K562 (cell line): ENCODE measurements around the gene HMCES. TPM values are rescaled to one million over a fixed set of nuclear protein-coding genes. Genes with fewer than 3 reads are reported as not detected.

ENCODE experiments used
- ATAC-seq: fragments of 200-7000 bp; cut with Tn5 transposase; 3 replicates; pipeline ENCODE4 v1.9.1; 2020; ENCODE audit warnings: moderate library complexity
- BruUV-seq: library from RNA; stranded (reverse); fragments of 400-500 nt; replicated peaks from 2 replicates; lab custom pipeline; 2021; lab: Mats Ljungman, UMichigan
- CTCF ChIA-PET: fragments of 300-600 bp; formaldehyde crosslinking; extraction: SDS; loops from one replicate; lab custom pipeline; 2021; ENCODE audit warnings: low intra/inter-chr PET ratio; lab: Yijun Ruan, JAX
- POLR2A ChIA-PET: fragments of 300-600, 350-650 bp; sonication (Branson Sonifier 250); formaldehyde crosslinking; extraction: SDS; loops from one replicate; lab custom pipeline; 2021; ENCODE audit warnings: antibody characterized with exemption, inconsistent platforms; lab: Yijun Ruan, JAX
- DNase-seq, 4 experiments: peaks; one replicate each; pipeline versions ENCODE4 v3.0.0 to v3.0.0-alpha.2; 2011 to 2018; ENCODE audit warnings: low spot score in 3 of 4, mixed read lengths in 3 of 4; ENCODE audit errors: extremely low read depth in 1 of 4
- FAIRE-seq: peaks from 2 replicates; lab custom pipeline; 2011; peaks lifted over from hg19 to GRCh38; lab: Jason Lieb, UNC
- H2AFZ ChIP-seq: 2 replicates; pipeline ENCODE4 v1.6.0; 2011; ENCODE audit warnings: low read depth, low read length, control low read depth, inconsistent platforms
- H3K27ac ChIP-seq: fragments of 200-600 bp; 3 replicates; pipeline ENCODE4 v1.8.0; 2011; ENCODE audit warnings: low read depth, mild to moderate bottlenecking, control low read depth, inconsistent platforms, low read length, moderate library complexity, mixed read lengths; ENCODE audit errors: extremely low read depth
- H3K27me3 ChIP-seq, 2 experiments: fragments of 300-600 bp in 1 of 2; 2 replicates in 1 of 2; 3 replicates in 1 of 2; pipeline versions ENCODE4 v1.6.0 to v1.8.0; 2011; ENCODE audit warnings: inconsistent platforms in 2 of 2, low read length in 2 of 2, mild to moderate bottlenecking in 1 of 2, mixed read lengths in 1 of 2, moderate library complexity in 1 of 2; ENCODE audit not compliant: control insufficient read depth in 2 of 2, insufficient read depth in 2 of 2
- H3K36me3 ChIP-seq: fragments of 300-600 bp; 3 replicates; pipeline ENCODE4 v1.8.0; 2011; ENCODE audit warnings: mild to moderate bottlenecking, low read length, inconsistent platforms; ENCODE audit not compliant: control insufficient read depth, insufficient read depth
- H3K4me1 ChIP-seq, 2 experiments: fragments of 200-600 bp in 1 of 2; replicated peaks in 1 of 2; 2 replicates in 1 of 2; 3 replicates in 1 of 2; pipeline versions ENCODE4 v1.5.1 to v1.8.0; 2011; ENCODE audit warnings: inconsistent platforms in 2 of 2, low read length in 2 of 2, mild to moderate bottlenecking in 1 of 2, mixed read lengths in 1 of 2, moderate library complexity in 1 of 2; ENCODE audit not compliant: control insufficient read depth in 2 of 2, insufficient read depth in 2 of 2
- H3K4me2 ChIP-seq: 2 replicates; pipeline ENCODE4 v1.6.1; 2011; ENCODE audit warnings: low read length, control low read depth, inconsistent platforms, mixed read lengths; ENCODE audit not compliant: insufficient read depth
- H3K4me3 ChIP-seq: fragments of 200-600 bp; sonication (generic), shearing (Covaris generic); 2 replicates; pipeline ENCODE4 v1.5.1; 2016; ENCODE audit warnings: control low read depth, inconsistent platforms
- H3K79me2 ChIP-seq: fragments of 200-600 bp; 3 replicates; pipeline ENCODE4 v1.8.0; 2011; ENCODE audit warnings: low read length, inconsistent platforms; ENCODE audit not compliant: control insufficient read depth, insufficient read depth
- H3K9ac ChIP-seq, 2 experiments: 2 replicates each; pipeline versions ENCODE4 v1.6.0 to v1.6.1; 2011; ENCODE audit warnings: low read depth in 2 of 2, low read length in 2 of 2, control low read depth in 1 of 2, inconsistent platforms in 1 of 2, mild to moderate bottlenecking in 1 of 2, mixed read lengths in 1 of 2; ENCODE audit not compliant: insufficient read depth in 1 of 2
- H3K9me1 ChIP-seq: one replicate; pipeline ENCODE4 v1.6.0; 2011; ENCODE audit warnings: inconsistent platforms, mild to moderate bottlenecking, low read length, moderate library complexity; ENCODE audit not compliant: control insufficient read depth, insufficient read depth
- H3K9me3 ChIP-seq: replicated peaks from 2 replicates; pipeline ENCODE4 v1.5.1; 2011; ENCODE audit warnings: low read depth, low read length, inconsistent platforms; ENCODE audit not compliant: control insufficient read depth, insufficient read depth
- H4K20me1 ChIP-seq: replicated peaks from 2 replicates; pipeline ENCODE4 v1.6.1; 2011; ENCODE audit warnings: low read length, inconsistent platforms, mixed read lengths; ENCODE audit not compliant: control insufficient read depth, insufficient read depth
- BRF1 ChIP-seq: IDR thresholded peaks from 3 replicates; pipeline ENCODE4 v1.6.1; 2011; ENCODE audit warnings: borderline replicate concordance, mild to moderate bottlenecking; ENCODE audit not compliant: insufficient read length; ENCODE audit errors: extremely low read depth
- EZH2 ChIP-seq: IDR thresholded peaks from 2 replicates; pipeline ENCODE4 v1.6.1; 2012; ENCODE audit warnings: low read depth, mild to moderate bottlenecking, inconsistent platforms, low read length, borderline replicate concordance
- YY1 ChIP-seq, 3 experiments: IDR thresholded peaks; 2 replicates each; pipeline ENCODE4 v1.6.1; 2011; ENCODE audit warnings: low read length in 2 of 3, mild to moderate bottlenecking in 2 of 3, moderate library complexity in 2 of 3, borderline replicate concordance in 1 of 3, control low read depth in 1 of 3, low read depth in 1 of 3; ENCODE audit not compliant: insufficient read depth in 3 of 3, insufficient replicate concordance in 2 of 3, control insufficient read depth in 1 of 3, insufficient read length in 1 of 3; ENCODE audit errors: extremely low read depth in 1 of 3
- ZNF584 ChIP-seq: fragments of 200-800 bp; sonication (Bioruptor generic); IDR thresholded peaks from 2 replicates; pipeline ENCODE4 v1.6.1; 2016; ENCODE audit warnings: low read depth, mild to moderate bottlenecking, missing genetic modification characterization, missing compliant biosample characterization
- WGBS: fragments of 100-300 bp; shearing (Covaris generic); methylation state at CpG from one replicate; pipeline ENCODE4 v1.1.6; 2016; ENCODE audit warnings: low coverage, mixed read lengths; ENCODE audit not compliant: insufficient coverage; ENCODE audit errors: missing lambda C conversion rate; 5-methylcytosine and 5-hydroxymethylcytosine counted together
- in situ Hi-C: fragments of 300-500 bp; cut with MboI; formaldehyde crosslinking; loops from 4 replicates; pipeline ENCODE4 v1.15.0; 2018; ENCODE audit warnings: inconsistent platforms, mixed read lengths
- intact Hi-C: fragments of 100-400 bp; cut with micrococcal nuclease; formaldehyde crosslinking; loops from 2 replicates; pipeline ENCODE4 v1.14.2; 2022
- polyA plus RNA-seq, 8 experiments: library from polyadenylated mRNA; depleted of rRNA in 4 of 8; stranded (reverse) in 5 of 8; unstranded in 3 of 8; fragments of >200 nt; fragmentation: Nextera tagmentation in 2 of 8; fragmentation: Illumina TruSeq in 1 of 8; extraction: Ambion mirVana in 2 of 8; extraction: Trizol in 1 of 8; gene quantifications; 2 replicates each; pipeline versions ENCODE4 v1.2.1 to v1.2.3, GENCODE V29; 2011 to 2014; ENCODE audit warnings: inconsistent platforms in 1 of 8, missing spikeins in 1 of 8
- total RNA-seq, 7 experiments: library from RNA; depleted of rRNA in 6 of 7; stranded (reverse); fragments of >200 nt in 6 of 7; fragmentation: Illumina TruSeq in 2 of 7; extraction: Trizol in 2 of 7; gene quantifications; 2 replicates each; pipeline versions ENCODE4 v1.2.1 to v1.2.3, GENCODE V29; 2011 to 2021; ENCODE audit warnings: low replicate concordance in 1 of 7
- TF ChIP-seq, protein P1 (sequence below): sonication (generic); formaldehyde crosslinking; IDR thresholded peaks from 2 replicates; pipeline ENCODE4 v1.8.0; 2022; ENCODE audit warnings: mild to moderate bottlenecking, missing genetic modification reagents
- TF ChIP-seq, protein P2 (sequence below), 2 experiments: fragments of 150-350 bp in 1 of 2; IDR thresholded peaks; 2 replicates each; pipeline ENCODE4 v1.6.1; 2012 to 2016; ENCODE audit warnings: low read depth in 2 of 2, low read length in 2 of 2, mild to moderate bottlenecking in 1 of 2, moderate library complexity in 1 of 2
- TF ChIP-seq, protein P3 (sequence below): fragments of 250-450 bp; sonication (Bioruptor Pico); IDR thresholded peaks from 2 replicates; pipeline ENCODE4 v1.4.0; 2020; ENCODE audit warnings: mild to moderate bottlenecking, moderate library complexity, borderline replicate concordance
- TF ChIP-seq, protein P4 (sequence below): sonication (generic); formaldehyde crosslinking; IDR thresholded peaks from 2 replicates; pipeline ENCODE4 v1.8.1; 2023; ENCODE audit warnings: mild to moderate bottlenecking, missing genetic modification reagents

HMCES gene
- total and polyA plus RNA-seq, 9 of the 15 experiments (the other 6 are each of a cell fraction or from before 2014, with no cell fraction given) = 18.8 to 45.3 (median 24.8) TPM

GRCh38 chr3:129347458-129347845 is 68.8 kb downstream of the HMCES start:
- no peak for FAIRE-seq
- no peaks in the 10 kb centered on the region for H3K9me3 ChIP-seq
- in situ Hi-C loops = no loop called here
- TF ChIP-seq YY1 (IDR thresholded peaks at IDR 0.05; ENCODE audit: borderline replicate concordance in 1 of 3, control insufficient read depth in 1 of 3, extremely low read depth in 1 of 3, insufficient read depth in 3 of 3, insufficient read length in 1 of 3, insufficient replicate concordance in 2 of 3, low read depth in 1 of 3, low read length in 2 of 3) (no peak), BRF1 (no peak), ZNF584 (CRISPR knock-in tag) (no peak), EZH2 (no peak)
- TF ChIP-seq, protein P1, sequence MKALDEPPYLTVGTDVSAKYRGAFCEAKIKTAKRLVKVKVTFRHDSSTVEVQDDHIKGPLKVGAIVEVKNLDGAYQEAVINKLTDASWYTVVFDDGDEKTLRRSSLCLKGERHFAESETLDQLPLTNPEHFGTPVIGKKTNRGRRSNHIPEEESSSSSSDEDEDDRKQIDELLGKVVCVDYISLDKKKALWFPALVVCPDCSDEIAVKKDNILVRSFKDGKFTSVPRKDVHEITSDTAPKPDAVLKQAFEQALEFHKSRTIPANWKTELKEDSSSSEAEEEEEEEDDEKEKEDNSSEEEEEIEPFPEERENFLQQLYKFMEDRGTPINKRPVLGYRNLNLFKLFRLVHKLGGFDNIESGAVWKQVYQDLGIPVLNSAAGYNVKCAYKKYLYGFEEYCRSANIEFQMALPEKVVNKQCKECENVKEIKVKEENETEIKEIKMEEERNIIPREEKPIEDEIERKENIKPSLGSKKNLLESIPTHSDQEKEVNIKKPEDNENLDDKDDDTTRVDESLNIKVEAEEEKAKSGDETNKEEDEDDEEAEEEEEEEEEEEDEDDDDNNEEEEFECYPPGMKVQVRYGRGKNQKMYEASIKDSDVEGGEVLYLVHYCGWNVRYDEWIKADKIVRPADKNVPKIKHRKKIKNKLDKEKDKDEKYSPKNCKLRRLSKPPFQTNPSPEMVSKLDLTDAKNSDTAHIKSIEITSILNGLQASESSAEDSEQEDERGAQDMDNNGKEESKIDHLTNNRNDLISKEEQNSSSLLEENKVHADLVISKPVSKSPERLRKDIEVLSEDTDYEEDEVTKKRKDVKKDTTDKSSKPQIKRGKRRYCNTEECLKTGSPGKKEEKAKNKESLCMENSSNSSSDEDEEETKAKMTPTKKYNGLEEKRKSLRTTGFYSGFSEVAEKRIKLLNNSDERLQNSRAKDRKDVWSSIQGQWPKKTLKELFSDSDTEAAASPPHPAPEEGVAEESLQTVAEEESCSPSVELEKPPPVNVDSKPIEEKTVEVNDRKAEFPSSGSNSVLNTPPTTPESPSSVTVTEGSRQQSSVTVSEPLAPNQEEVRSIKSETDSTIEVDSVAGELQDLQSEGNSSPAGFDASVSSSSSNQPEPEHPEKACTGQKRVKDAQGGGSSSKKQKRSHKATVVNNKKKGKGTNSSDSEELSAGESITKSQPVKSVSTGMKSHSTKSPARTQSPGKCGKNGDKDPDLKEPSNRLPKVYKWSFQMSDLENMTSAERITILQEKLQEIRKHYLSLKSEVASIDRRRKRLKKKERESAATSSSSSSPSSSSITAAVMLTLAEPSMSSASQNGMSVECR = no peak
- TF ChIP-seq, protein P2, sequence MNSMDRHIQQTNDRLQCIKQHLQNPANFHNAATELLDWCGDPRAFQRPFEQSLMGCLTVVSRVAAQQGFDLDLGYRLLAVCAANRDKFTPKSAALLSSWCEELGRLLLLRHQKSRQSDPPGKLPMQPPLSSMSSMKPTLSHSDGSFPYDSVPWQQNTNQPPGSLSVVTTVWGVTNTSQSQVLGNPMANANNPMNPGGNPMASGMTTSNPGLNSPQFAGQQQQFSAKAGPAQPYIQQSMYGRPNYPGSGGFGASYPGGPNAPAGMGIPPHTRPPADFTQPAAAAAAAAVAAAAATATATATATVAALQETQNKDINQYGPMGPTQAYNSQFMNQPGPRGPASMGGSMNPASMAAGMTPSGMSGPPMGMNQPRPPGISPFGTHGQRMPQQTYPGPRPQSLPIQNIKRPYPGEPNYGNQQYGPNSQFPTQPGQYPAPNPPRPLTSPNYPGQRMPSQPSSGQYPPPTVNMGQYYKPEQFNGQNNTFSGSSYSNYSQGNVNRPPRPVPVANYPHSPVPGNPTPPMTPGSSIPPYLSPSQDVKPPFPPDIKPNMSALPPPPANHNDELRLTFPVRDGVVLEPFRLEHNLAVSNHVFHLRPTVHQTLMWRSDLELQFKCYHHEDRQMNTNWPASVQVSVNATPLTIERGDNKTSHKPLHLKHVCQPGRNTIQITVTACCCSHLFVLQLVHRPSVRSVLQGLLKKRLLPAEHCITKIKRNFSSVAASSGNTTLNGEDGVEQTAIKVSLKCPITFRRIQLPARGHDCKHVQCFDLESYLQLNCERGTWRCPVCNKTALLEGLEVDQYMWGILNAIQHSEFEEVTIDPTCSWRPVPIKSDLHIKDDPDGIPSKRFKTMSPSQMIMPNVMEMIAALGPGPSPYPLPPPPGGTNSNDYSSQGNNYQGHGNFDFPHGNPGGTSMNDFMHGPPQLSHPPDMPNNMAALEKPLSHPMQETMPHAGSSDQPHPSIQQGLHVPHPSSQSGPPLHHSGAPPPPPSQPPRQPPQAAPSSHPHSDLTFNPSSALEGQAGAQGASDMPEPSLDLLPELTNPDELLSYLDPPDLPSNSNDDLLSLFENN (IDR thresholded peaks at IDR 0.05; ENCODE audit: low read depth in 2 of 2, low read length in 2 of 2) = no peak
- TF ChIP-seq, protein P3, sequence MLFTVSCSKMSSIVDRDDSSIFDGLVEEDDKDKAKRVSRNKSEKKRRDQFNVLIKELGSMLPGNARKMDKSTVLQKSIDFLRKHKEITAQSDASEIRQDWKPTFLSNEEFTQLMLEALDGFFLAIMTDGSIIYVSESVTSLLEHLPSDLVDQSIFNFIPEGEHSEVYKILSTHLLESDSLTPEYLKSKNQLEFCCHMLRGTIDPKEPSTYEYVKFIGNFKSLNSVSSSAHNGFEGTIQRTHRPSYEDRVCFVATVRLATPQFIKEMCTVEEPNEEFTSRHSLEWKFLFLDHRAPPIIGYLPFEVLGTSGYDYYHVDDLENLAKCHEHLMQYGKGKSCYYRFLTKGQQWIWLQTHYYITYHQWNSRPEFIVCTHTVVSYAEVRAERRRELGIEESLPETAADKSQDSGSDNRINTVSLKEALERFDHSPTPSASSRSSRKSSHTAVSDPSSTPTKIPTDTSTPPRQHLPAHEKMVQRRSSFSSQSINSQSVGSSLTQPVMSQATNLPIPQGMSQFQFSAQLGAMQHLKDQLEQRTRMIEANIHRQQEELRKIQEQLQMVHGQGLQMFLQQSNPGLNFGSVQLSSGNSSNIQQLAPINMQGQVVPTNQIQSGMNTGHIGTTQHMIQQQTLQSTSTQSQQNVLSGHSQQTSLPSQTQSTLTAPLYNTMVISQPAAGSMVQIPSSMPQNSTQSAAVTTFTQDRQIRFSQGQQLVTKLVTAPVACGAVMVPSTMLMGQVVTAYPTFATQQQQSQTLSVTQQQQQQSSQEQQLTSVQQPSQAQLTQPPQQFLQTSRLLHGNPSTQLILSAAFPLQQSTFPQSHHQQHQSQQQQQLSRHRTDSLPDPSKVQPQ (CRISPR knock-in tag) = no peak
- TF ChIP-seq, protein P4, sequence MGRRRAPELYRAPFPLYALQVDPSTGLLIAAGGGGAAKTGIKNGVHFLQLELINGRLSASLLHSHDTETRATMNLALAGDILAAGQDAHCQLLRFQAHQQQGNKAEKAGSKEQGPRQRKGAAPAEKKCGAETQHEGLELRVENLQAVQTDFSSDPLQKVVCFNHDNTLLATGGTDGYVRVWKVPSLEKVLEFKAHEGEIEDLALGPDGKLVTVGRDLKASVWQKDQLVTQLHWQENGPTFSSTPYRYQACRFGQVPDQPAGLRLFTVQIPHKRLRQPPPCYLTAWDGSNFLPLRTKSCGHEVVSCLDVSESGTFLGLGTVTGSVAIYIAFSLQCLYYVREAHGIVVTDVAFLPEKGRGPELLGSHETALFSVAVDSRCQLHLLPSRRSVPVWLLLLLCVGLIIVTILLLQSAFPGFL (CRISPR knock-in tag) = no peak

More at GRCh38 chr3:129347458-129347845, 68.8 kb downstream of the HMCES start:
- H3K27me3 ChIP-seq = no peaks in the 10 kb centered on the region
- intact Hi-C loops = no loop called here
- DNase-seq (no peak), ATAC-seq (no peak)
- WGBS = 45% methylated on average over 4 of the region's 8 CpGs
- ChIA-PET POLR2A (interaction anchor here (1.0 kb wide), 1 partner anchor 31 kb away, joined by 3 read pairs; a partner anchor contains a TSS), CTCF (no interaction called here)
- H3K4me2 ChIP-seq = no peak overlapping the region
- no peak overlapping the region for H3K27ac ChIP-seq
- no peak overlapping the region for H2AFZ ChIP-seq
- H3K9me1 ChIP-seq = no peaks in the 10 kb centered on the region
- no TSS peak for BruUV-seq
- H3K4me1 ChIP-seq = peaks cover 4 to 20% of the 10 kb centered on the region in 2 experiments; a peak in 3 of 5 replicates
- no peaks in the 10 kb centered on the region for H3K36me3 ChIP-seq
- no peak overlapping the region for H3K9ac ChIP-seq
- no peak overlapping the region for H3K4me3 ChIP-seq
- no peaks in the 10 kb centered on the region for H3K79me2 ChIP-seq
- no peaks in the 10 kb centered on the region for H4K20me1 ChIP-seq
